Testis (tissue), 2 donors: ENCODE data around the gene C2orf92.

Source experiments
- POLR2A ChIP-seq: fragments of 450-650 bp; IDR thresholded peaks from one replicate; pipeline ENCODE4 v1.6.1; 2017; ENCODE audit warnings: antibody characterized with exemption, mild to moderate bottlenecking, moderate library complexity
- TF ChIP-seq, protein P1 (sequence below), 3 experiments: fragments of 450-650 bp in 2 of 3; fragments of 200-600 bp in 1 of 3; sonication (generic) in 1 of 3; IDR thresholded peaks; one replicate each; pipeline ENCODE4 v1.5.1; 2016 to 2019; ENCODE audit warnings: antibody characterized with exemption in 3 of 3, mild to moderate bottlenecking in 2 of 3, moderate library complexity in 1 of 3

- TF ChIP-seq, protein P1, sequence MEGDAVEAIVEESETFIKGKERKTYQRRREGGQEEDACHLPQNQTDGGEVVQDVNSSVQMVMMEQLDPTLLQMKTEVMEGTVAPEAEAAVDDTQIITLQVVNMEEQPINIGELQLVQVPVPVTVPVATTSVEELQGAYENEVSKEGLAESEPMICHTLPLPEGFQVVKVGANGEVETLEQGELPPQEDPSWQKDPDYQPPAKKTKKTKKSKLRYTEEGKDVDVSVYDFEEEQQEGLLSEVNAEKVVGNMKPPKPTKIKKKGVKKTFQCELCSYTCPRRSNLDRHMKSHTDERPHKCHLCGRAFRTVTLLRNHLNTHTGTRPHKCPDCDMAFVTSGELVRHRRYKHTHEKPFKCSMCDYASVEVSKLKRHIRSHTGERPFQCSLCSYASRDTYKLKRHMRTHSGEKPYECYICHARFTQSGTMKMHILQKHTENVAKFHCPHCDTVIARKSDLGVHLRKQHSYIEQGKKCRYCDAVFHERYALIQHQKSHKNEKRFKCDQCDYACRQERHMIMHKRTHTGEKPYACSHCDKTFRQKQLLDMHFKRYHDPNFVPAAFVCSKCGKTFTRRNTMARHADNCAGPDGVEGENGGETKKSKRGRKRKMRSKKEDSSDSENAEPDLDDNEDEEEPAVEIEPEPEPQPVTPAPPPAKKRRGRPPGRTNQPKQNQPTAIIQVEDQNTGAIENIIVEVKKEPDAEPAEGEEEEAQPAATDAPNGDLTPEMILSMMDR (IDR thresholded peaks at IDR 0.05), result no peak
- TF ChIP-seq POLR2A, result no peak
Observed at GRCh38 chr2:97727296-97727695, 57.8 kb downstream of the C2orf92 start.
